Stomach (tissue), 9 donors: ENCODE measurements around the gene RBFOX1. TPM values are rescaled to one million over a fixed set of nuclear protein-coding genes. Genes with fewer than 3 reads are reported as not detected.

ENCODE experiments used
- DNase-seq, 2 donors: peaks; one replicate each; pipeline versions ENCODE4 v3.0.0 to v3.0.0-alpha.2; 2013 to 2019
- H3K27ac ChIP-seq, 5 donors: fragments of 200-600 bp in 4 of 5; sonication (generic) in 4 of 5; one replicate each; pipeline ENCODE4 v1.5.1; 2013 to 2019; ENCODE audit warnings: mild to moderate bottlenecking in 1 of 5, moderate library complexity in 1 of 5
- H3K27me3 ChIP-seq, 3 donors: fragments of 200-600 bp; sonication (generic); one replicate each; pipeline ENCODE4 v1.5.1; 2017 to 2019; ENCODE audit warnings: mixed run types in 1 of 3
- H3K36me3 ChIP-seq, 4 donors: fragments of 200-600 bp; sonication (generic); 1 replicate in 3 of 4; 2 replicates in 1 of 4; pipeline ENCODE4 v1.5.1; 2016 to 2019
- H3K4me1 ChIP-seq, 4 donors: fragments of 200-600 bp; sonication (generic); one replicate each; pipeline ENCODE4 v1.5.1; 2016 to 2019
- H3K4me3 ChIP-seq, 4 donors: fragments of 200-600 bp; sonication (generic) in 3 of 4; one replicate each; pipeline ENCODE4 v1.5.1; 2016 to 2019; ENCODE audit warnings: mild to moderate bottlenecking in 1 of 4
- H3K9me3 ChIP-seq, 4 donors: fragments of 200-600 bp; sonication (generic); one replicate each; pipeline ENCODE4 v1.5.1; 2016 to 2019
- CTCF ChIP-seq, 7 experiments: fragments of 450-650 bp in 4 of 7; fragments of 200-600 bp in 3 of 7; sonication (generic) in 3 of 7; IDR thresholded peaks; one replicate each; pipeline ENCODE4 v1.5.1; 2016 to 2019; ENCODE audit warnings: antibody characterized with exemption in 7 of 7, control low read depth in 2 of 7, mild to moderate bottlenecking in 1 of 7
- EP300 ChIP-seq: sonication (generic); formaldehyde crosslinking; IDR thresholded peaks from one replicate; pipeline ENCODE4 v1.6.1; 2017; ENCODE audit warnings: antibody characterized with exemption
- POLR2A ChIP-seq, 4 donors: fragments of 450-650 bp; IDR thresholded peaks; one replicate each; pipeline ENCODE4 v1.6.1; 2016; ENCODE audit warnings: antibody characterized with exemption in 4 of 4, control low read depth in 2 of 4, mild to moderate bottlenecking in 1 of 4, moderate library complexity in 1 of 4
- POLR2AphosphoS5 ChIP-seq, 3 donors: sonication (generic); formaldehyde crosslinking; IDR thresholded peaks; one replicate each; pipeline ENCODE4 v1.6.1; 2016; ENCODE audit warnings: antibody characterized with exemption in 3 of 3
- WGBS, 5 donors: extraction: QIAGEN DNeasy Blood & Tissue Kit in 3 of 5; methylation state at CpG; one replicate each; pipeline versions ENCODE4 v1.1.5 to v1.1.7; 2013 to 2018; 5-methylcytosine and 5-hydroxymethylcytosine counted together
- intact Hi-C: fragments of 100-400 bp; cut with DNase I; formaldehyde crosslinking; loops from one replicate; pipeline ENCODE4 v1.15.1; 2023; ENCODE audit warnings: low total_unique reads
- polyA plus RNA-seq, 3 donors: library from polyadenylated mRNA; stranded (reverse); fragments of 200-250 nt; gene quantifications; one replicate each; pipeline ENCODE4 v1.2.3, GENCODE V29; 2013
- total RNA-seq, 5 donors: library from RNA; depleted of rRNA; stranded (reverse); fragments of >200 nt; gene quantifications; one replicate each; pipeline versions ENCODE4 v1.1.0 to v1.2.3, GENCODE V29; 2014 to 2016
- donor health status: healthy with polysubstance abuse.
- donor health status: Bipolar disorder and iron deficiency.
- donor health status: healthy.

The RBFOX1 gene
- total and polyA plus RNA-seq, 8 donors: 0.03 to 20.9 (median 0.35) TPM; not detected in 4

GRCh38 chr16:7369204-7369603, 36.6 kb downstream of the RBFOX1 start:
- no peak overlapping the region for H3K27ac ChIP-seq
- intact Hi-C loops: no loop called here
- H3K27me3 ChIP-seq: no peaks in the 10 kb centered on the region
- no peaks in the 10 kb centered on the region for H3K36me3 ChIP-seq
- no peak overlapping the region for H3K4me3 ChIP-seq
- no peaks in the 10 kb centered on the region for H3K4me1 ChIP-seq
- WGBS, 5 donors: 48 to 57% (median 54%) methylated on average over 4 of the region's 4 CpGs
- H3K9me3 ChIP-seq: no peaks in the 10 kb centered on the region
- TF ChIP-seq EP300: no peak
- no peak for TF ChIP-seq POLR2AphosphoS5 (IDR thresholded peaks at IDR 0.05)
- TF ChIP-seq CTCF (IDR thresholded peaks at IDR 0.05): no peak
- TF ChIP-seq POLR2A (IDR thresholded peaks at IDR 0.05): no peak
- DNase-seq: no peak

GRCh38 chr16:7372095-7372494, 39.5 kb downstream of the RBFOX1 start:
- Histone ChIP-seq H3K27me3 (no peaks in the 10 kb centered on the region), H3K9me3 (no peaks in the 10 kb centered on the region), H3K36me3 (no peaks in the 10 kb centered on the region), H3K4me1 (no peaks in the 10 kb centered on the region), H3K27ac (no peak overlapping the region), H3K4me3 (no peak overlapping the region)
- DNase-seq: no peak
- 91 to 99% (median 92%) methylated on average over 4 of the region's 4 CpGs for WGBS, 5 donors
- intact Hi-C loops: no loop called here
- TF ChIP-seq POLR2AphosphoS5 (IDR thresholded peaks at IDR 0.05): no peak
- no peak for TF ChIP-seq CTCF (IDR thresholded peaks at IDR 0.05)
- no peak for TF ChIP-seq EP300
- TF ChIP-seq POLR2A (IDR thresholded peaks at IDR 0.05): no peak

GRCh38 chr16:7373776-7374175, 41.1 kb downstream of the RBFOX1 start:
- no peak overlapping the region for H3K27ac ChIP-seq
- intact Hi-C loops: no loop called here
- no peaks in the 10 kb centered on the region for H3K4me1 ChIP-seq
- TF ChIP-seq POLR2A (IDR thresholded peaks at IDR 0.05): no peak
- TF ChIP-seq CTCF (IDR thresholded peaks at IDR 0.05): no peak
- TF ChIP-seq EP300: no peak
- TF ChIP-seq POLR2AphosphoS5 (IDR thresholded peaks at IDR 0.05): no peak
- WGBS, 5 donors: 72 to 84% (median 78%) methylated on average over 5 of the region's 5 CpGs
- H3K27me3 ChIP-seq: no peaks in the 10 kb centered on the region
- DNase-seq: no peak
- H3K9me3 ChIP-seq: no peaks in the 10 kb centered on the region
- no peaks in the 10 kb centered on the region for H3K36me3 ChIP-seq
- H3K4me3 ChIP-seq: no peak overlapping the region

GRCh38 chr16:7374614-7375174, 42.0 kb downstream of the RBFOX1 start:
- TF ChIP-seq EP300 (no peak), CTCF (IDR thresholded peaks at IDR 0.05) (no peak), POLR2A (IDR thresholded peaks at IDR 0.05) (no peak), POLR2AphosphoS5 (IDR thresholded peaks at IDR 0.05) (no peak)
- DNase-seq: no peak
- Histone ChIP-seq H3K27ac (no peak overlapping the region), H3K9me3 (no peaks in the 10 kb centered on the region), H3K4me1 (no peaks in the 10 kb centered on the region), H3K27me3 (no peaks in the 10 kb centered on the region), H3K36me3 (no peaks in the 10 kb centered on the region), H3K4me3 (no peak overlapping the region)
- 37 to 52% (median 42%) methylated on average over 9 of the region's 9 CpGs for WGBS, 5 donors
- intact Hi-C loops: no loop called here
